SK-N-SH treated with all-trans-retinoic acid at 6 μM for 48 hours (cell line): ENCODE measurements around the gene TNFRSF18.

Experiments
- ATAC-seq: fragments of 200-7000 bp; cut with Tn5 transposase; 3 replicates; pipeline ENCODE4 v1.9.1; 2020; ENCODE audit warnings: mild to moderate bottlenecking, moderate library complexity
- ARNTL ChIP-seq: fragments of 450-650 bp; formaldehyde crosslinking; IDR thresholded peaks from 2 replicates; pipeline ENCODE4 v1.5.0; 2020; ENCODE audit warnings: low read depth, mild to moderate bottlenecking, moderate library complexity, borderline replicate concordance
- BACH2 ChIP-seq: fragments of 250-450 bp; sonication (Bioruptor Pico); IDR thresholded peaks from 2 replicates; pipeline ENCODE4 v1.9.0; 2021; ENCODE audit warnings: mild to moderate bottlenecking, borderline replicate concordance
- CREB5 ChIP-seq: fragments of 250-450 bp; sonication (Bioruptor Pico); IDR thresholded peaks from 2 replicates; pipeline ENCODE4 v1.5.1; 2020; ENCODE audit warnings: low read depth, mild to moderate bottlenecking, moderate library complexity
- CSRNP3 ChIP-seq: fragments of 250-450 bp; sonication (Bioruptor Pico); IDR thresholded peaks from 2 replicates; pipeline ENCODE4 v1.5.1; 2021; ENCODE audit warnings: mild to moderate bottlenecking, moderate library complexity
- ESRRG ChIP-seq: fragments of 250-450 bp; sonication (Bioruptor Pico); IDR thresholded peaks from 2 replicates; pipeline ENCODE4 v1.6.1; 2021; ENCODE audit warnings: mild to moderate bottlenecking
- GLIS3 ChIP-seq: fragments of 250-450 bp; sonication (Bioruptor Pico); IDR thresholded peaks from 2 replicates; pipeline ENCODE4 v1.5.0; 2020; ENCODE audit warnings: mild to moderate bottlenecking, moderate library complexity
- ISL1 ChIP-seq: fragments of 250-450 bp; sonication (Bioruptor Pico); IDR thresholded peaks from 2 replicates; pipeline ENCODE4 v2.1.2; 2022; ENCODE audit warnings: mild to moderate bottlenecking, moderate library complexity
- OSR1 ChIP-seq: fragments of 250-450 bp; sonication (Bioruptor Pico); IDR thresholded peaks from 2 replicates; pipeline ENCODE4 v1.8.0; 2022; ENCODE audit warnings: moderate library complexity, mild to moderate bottlenecking, inconsistent platforms
- PATZ1 ChIP-seq: fragments of 250-450 bp; sonication (Bioruptor Pico); IDR thresholded peaks from 2 replicates; pipeline ENCODE4 v1.8.0; 2020; ENCODE audit warnings: mild to moderate bottlenecking, moderate library complexity, borderline replicate concordance
- POU6F1 ChIP-seq: fragments of 250-450 bp; sonication (Bioruptor Pico); IDR thresholded peaks from 2 replicates; pipeline ENCODE4 v1.8.0; 2021; ENCODE audit warnings: low read depth, mild to moderate bottlenecking, moderate library complexity, borderline replicate concordance
- PPARA ChIP-seq: fragments of 250-450 bp; sonication (Bioruptor Pico); IDR thresholded peaks from 2 replicates; pipeline ENCODE4 v1.5.0; 2020; ENCODE audit warnings: mild to moderate bottlenecking, borderline replicate concordance
- TCF4 ChIP-seq: fragments of 250-450 bp; sonication (Bioruptor Pico); IDR thresholded peaks from 2 replicates; pipeline ENCODE4 v1.8.0; 2021; ENCODE audit warnings: mild to moderate bottlenecking, moderate library complexity, borderline replicate concordance
- TOX ChIP-seq: fragments of 250-450 bp; sonication (Bioruptor Pico); IDR thresholded peaks from 2 replicates; pipeline ENCODE4 v1.8.0; 2021; ENCODE audit warnings: mild to moderate bottlenecking, moderate library complexity, borderline replicate concordance
- TSHZ2 ChIP-seq: fragments of 250-450 bp; sonication (Bioruptor Pico); IDR thresholded peaks from 2 replicates; pipeline ENCODE4 v1.5.0; 2020; ENCODE audit warnings: mild to moderate bottlenecking, moderate library complexity
- ZC3H10 ChIP-seq: fragments of 250-450 bp; sonication (Bioruptor Pico); IDR thresholded peaks from 2 replicates; pipeline ENCODE4 v1.5.1; 2021; ENCODE audit warnings: mild to moderate bottlenecking, moderate library complexity
- ZFP30 ChIP-seq: fragments of 450-650 bp; formaldehyde crosslinking; IDR thresholded peaks from 2 replicates; pipeline ENCODE4 v1.5.0; 2022; ENCODE audit warnings: mild to moderate bottlenecking, moderate library complexity
- ZNF565 ChIP-seq: fragments of 450-650 bp; formaldehyde crosslinking; conservative IDR thresholded peaks from 2 replicates; pipeline ENCODE4 v1.5.0; 2020; ENCODE audit warnings: low read depth, mild to moderate bottlenecking, moderate library complexity
- ZNF70 ChIP-seq: fragments of 450-650 bp; formaldehyde crosslinking; IDR thresholded peaks from 2 replicates; pipeline ENCODE4 v1.5.0; 2020; ENCODE audit warnings: mild to moderate bottlenecking, moderate library complexity

The TNFRSF18 gene

GRCh38 chr1:1211541-1212441 lies 5.4 kb upstream of the TNFRSF18 start (continued):
- no peak for TF ChIP-seq PATZ1 (CRISPR knock-in tag)
- TF ChIP-seq PPARA (CRISPR knock-in tag), result no peak
- TF ChIP-seq GLIS3, result no peak
- TF ChIP-seq CSRNP3 (CRISPR knock-in tag), result no peak
- no peak for TF ChIP-seq TOX
- TF ChIP-seq ZNF70 (CRISPR knock-in tag), result no peak
- TF ChIP-seq BACH2, result no peak
- no peak for TF ChIP-seq ISL1 (CRISPR knock-in tag)
- TF ChIP-seq ZNF565 (CRISPR knock-in tag), result no peak

GRCh38 chr1:1210726-1211540 lies 4.5 kb upstream of the TNFRSF18 start:
- TF ChIP-seq PATZ1 (CRISPR knock-in tag) (no peak), ARNTL (CRISPR knock-in tag) (no peak)
- no peak for ATAC-seq

- ATAC-seq, result no peak
- TF ChIP-seq ZFP30 (CRISPR knock-in tag), result no peak
- TF ChIP-seq CSRNP3 (CRISPR knock-in tag), result no peak
- no peak for TF ChIP-seq PATZ1 (CRISPR knock-in tag)
- TF ChIP-seq ZNF70 (CRISPR knock-in tag), result no peak
- TF ChIP-seq POU6F1 (CRISPR knock-in tag), result no peak
- no peak for TF ChIP-seq GLIS3
- no peak for TF ChIP-seq BACH2
- TF ChIP-seq TCF4 (CRISPR knock-in tag), result no peak
- no peak for TF ChIP-seq OSR1 (CRISPR knock-in tag)
- TF ChIP-seq ESRRG (CRISPR knock-in tag), result no peak
- TF ChIP-seq TOX, result no peak
- no peak for TF ChIP-seq TSHZ2 (CRISPR knock-in tag)
- no peak for TF ChIP-seq CREB5
- no peak for TF ChIP-seq ZNF565 (CRISPR knock-in tag)
- no peak for TF ChIP-seq ZC3H10 (CRISPR knock-in tag)
These were observed 2.5 kb upstream of the TNFRSF18 start for GRCh38 chr1:1208713-1209433.
